Measurements from ENCODE around the gene TRIM45. TPM values are rescaled to one million over a fixed set of nuclear protein-coding genes. Genes with fewer than 3 reads are reported as not detected.
A peak's percentile ranks its signal among the peaks of the same experiment; 100 is the strongest.

Gene TRIM45
- total RNA-seq, 8 experiments from 2014 or later = 1.2 to 14.5 (median 7.4) TPM

DNA sequence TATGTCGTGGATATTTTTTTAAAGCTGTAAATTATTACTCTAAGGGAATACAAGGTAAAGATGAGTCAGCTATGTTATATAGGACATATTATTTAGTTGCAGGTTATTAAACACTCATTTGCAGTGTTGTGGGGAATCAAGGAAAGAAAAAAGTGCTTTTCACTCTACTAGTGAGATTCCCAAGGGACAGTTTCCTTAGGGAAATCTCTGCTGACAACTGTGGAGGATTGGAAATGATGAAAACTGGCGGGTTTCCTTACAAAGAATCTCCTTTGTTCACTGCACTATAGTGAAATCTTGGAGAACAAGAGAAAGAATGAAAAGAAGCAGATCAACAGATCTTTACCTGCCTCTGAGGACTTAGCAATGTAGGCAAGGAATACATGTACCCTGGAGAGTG, 24.5 kb upstream of the TRIM45 start:
- WGBS, 10 experiments = 61 to 100% (median 84%) methylated on average over 1 to 2 of the region's 2 CpGs; no CpG with 5 or more reads in 2 of the 10 experiments
- Histone ChIP-seq H3K4me1 (replicated peaks in 1 of 2) (peaks cover 32 to 34% of the 10 kb centered on the region in 2 donors), H3K4me3 (no peak overlapping the region), H3K27ac (no peak overlapping the region)
- ATAC-seq (replicated peaks in 6 of 8) = peak in 3 of 8 experiments; percentile 10 to 37 (median 34)
- in situ Hi-C loops (cut with MboI; ENCODE audit: low pct_unique_long_range_greater_than_20kb in 2 of 9, low sequenced_read_pairs in 9 of 9, unreplicated experiment in 9 of 9) = loop anchor here in 1 of 9 experiments (25.0 kb wide), 1 partner anchor 141 kb away; no protein-coding TSS in a partner anchor

DNA sequence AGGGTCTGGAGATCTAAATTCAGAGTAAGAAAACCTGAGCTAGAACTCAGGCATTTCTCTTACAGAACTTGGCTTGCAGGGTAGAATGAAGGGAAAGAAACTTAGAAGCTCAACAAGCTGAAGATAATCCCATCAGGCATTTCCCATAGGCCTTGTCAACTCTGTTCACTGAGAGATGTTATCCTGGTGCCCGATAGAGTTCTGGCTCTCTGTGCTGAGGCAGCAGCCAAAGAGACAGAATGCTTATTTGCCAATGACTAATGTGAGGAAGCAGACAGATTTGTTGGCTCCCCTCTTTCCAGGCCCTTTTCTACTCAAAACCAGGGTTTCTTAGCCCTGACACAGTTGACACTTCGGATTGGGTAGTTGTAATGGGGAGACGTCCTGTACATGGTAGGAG, 22.3 kb upstream of the TRIM45 start:
- WGBS, 10 experiments = 55 to 100% (median 100%) methylated on average over 1 to 3 of the region's 3 CpGs; no CpG with 5 or more reads in 3 of the 10 experiments
- no peak for ATAC-seq (replicated peaks in 6 of 8)
- no peak overlapping the region for H3K27ac ChIP-seq
- no peak overlapping the region for H3K4me3 ChIP-seq
- in situ Hi-C loops (cut with MboI; ENCODE audit: low pct_unique_long_range_greater_than_20kb in 2 of 9, low sequenced_read_pairs in 9 of 9, unreplicated experiment in 9 of 9) = loop anchor here in 1 of 9 experiments (25.0 kb wide), 1 partner anchor 143 kb away; no protein-coding TSS in a partner anchor
- H3K4me1 ChIP-seq (replicated peaks in 1 of 2) = peaks cover 28 to 31% of the 10 kb centered on the region in 2 donors

DNA sequence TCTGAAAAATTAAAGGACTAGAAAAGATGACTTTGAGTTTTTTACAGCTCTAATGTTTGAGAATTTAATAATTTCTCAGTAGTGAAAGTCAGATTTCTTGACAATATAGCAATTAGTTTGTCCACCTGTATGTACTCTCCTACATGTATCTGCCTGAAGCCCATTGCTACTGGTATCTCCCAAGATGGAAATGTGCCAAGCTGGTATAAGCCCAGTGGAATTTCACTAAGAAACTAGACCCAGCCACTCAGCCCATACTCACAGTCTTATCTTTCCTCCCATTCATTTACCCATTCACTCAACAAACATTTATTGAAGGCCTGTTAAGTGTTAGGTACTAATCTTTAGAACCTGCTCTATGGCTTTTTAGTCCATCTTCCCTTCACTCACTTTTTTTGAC, 21.6 kb upstream of the TRIM45 start:
- Histone ChIP-seq H3K4me3 (no peak overlapping the region), H3K27ac (no peak overlapping the region), H3K4me1 (replicated peaks in 1 of 2) (peaks cover 21 to 24% of the 10 kb centered on the region in 2 donors)
- ATAC-seq (replicated peaks in 6 of 8) = no peak
- in situ Hi-C loops (cut with MboI; ENCODE audit: low pct_unique_long_range_greater_than_20kb in 2 of 9, low sequenced_read_pairs in 9 of 9, unreplicated experiment in 9 of 9) = loop anchor here in 1 of 9 experiments (25.0 kb wide), 1 partner anchor 144 kb away; no protein-coding TSS in a partner anchor

DNA sequence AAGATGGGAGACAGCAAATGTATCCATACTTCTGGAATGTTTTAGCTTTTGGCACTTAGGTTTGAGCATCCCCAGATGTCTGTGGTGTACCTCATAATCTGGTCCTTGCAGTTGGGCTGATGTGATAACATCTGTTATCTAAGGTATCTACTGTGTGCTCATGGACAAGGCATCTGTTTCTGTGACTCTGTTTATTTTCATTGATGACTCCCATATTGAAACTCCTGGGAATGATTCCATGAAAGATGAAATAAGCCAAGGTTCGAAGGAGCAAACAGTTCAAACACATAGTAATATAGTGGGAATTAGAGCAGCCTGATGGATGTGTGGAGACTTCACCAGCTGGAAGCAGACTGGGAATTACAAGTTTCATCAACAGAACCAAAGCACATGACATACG, 20.7 kb upstream of the TRIM45 start:
- 17 to 100% (median 94%) methylated on average over 1 to 2 of the region's 2 CpGs; no CpG with 5 or more reads in 3 of the 10 experiments for WGBS, 10 experiments
- Histone ChIP-seq H3K4me1 (replicated peaks in 1 of 2) (peaks cover 12 to 15% of the 10 kb centered on the region in 2 donors), H3K27ac (no peak overlapping the region), H3K4me3 (no peak overlapping the region)
- ATAC-seq (replicated peaks in 6 of 8) = no peak
- in situ Hi-C loops (cut with MboI; ENCODE audit: low pct_unique_long_range_greater_than_20kb in 2 of 9, low sequenced_read_pairs in 9 of 9, unreplicated experiment in 9 of 9) = loop anchor here in 1 of 9 experiments (25.0 kb wide), 1 partner anchor 145 kb away; no protein-coding TSS in a partner anchor

DNA sequence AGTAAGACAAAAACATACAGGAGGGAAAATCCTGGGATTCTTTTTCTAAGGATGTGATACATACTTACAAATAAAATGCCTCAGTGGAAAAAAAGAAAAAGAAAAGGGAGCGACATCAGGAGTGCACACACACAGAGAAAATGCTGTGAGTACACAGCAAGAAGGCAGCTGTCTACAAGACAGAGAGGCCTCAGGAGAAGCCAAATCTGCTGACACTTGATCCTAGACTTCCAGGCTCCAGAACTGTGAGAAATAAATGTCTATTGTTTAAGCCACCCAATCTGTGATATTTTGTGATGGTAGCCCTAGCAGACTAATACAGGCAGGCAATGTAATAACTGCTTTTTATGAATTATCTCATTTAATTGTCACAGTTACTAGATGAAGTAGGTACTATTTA, 17.0 kb upstream of the TRIM45 start:
- no peak overlapping the region for H3K4me3 ChIP-seq
- H3K4me1 ChIP-seq (replicated peaks in 1 of 2) = peaks cover 0 to 4% of the 10 kb centered on the region in 2 donors
- 75 to 100% (median 89%) methylated on average over 1 of the region's 1 CpG; no CpG with 5 or more reads in 3 of the 10 experiments for WGBS, 10 experiments
- no peak for ATAC-seq (replicated peaks in 6 of 8)
- H3K27ac ChIP-seq = no peak overlapping the region
- in situ Hi-C loops (cut with MboI; ENCODE audit: low pct_unique_long_range_greater_than_20kb in 2 of 9, low sequenced_read_pairs in 9 of 9, unreplicated experiment in 9 of 9) = loop anchor here in 1 of 9 experiments (25.0 kb wide), 1 partner anchor 149 kb away; no protein-coding TSS in a partner anchor

DNA sequence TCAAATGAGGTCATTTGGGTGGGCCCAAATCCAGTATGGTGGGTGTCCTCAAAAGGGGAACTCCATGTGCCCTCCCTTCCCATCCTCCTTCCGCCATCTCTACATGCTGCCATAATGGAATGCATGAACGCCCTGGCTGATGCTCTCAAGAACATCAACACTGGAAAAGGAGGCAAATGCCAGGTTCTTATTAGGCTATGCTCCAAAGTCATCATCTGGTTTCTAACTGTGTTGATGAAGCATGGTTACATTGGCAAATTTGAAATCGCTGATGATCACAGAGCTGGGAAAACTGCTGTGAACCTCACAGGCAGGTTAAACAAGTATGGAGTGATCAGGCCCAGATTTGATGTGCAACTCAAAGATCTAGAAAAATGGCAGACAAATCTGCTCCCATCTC, 16.6 kb upstream of the TRIM45 start:
- no peak for ATAC-seq (replicated peaks in 6 of 8)
- WGBS, 10 experiments = 38 to 100% (median 92%) methylated on average over 1 to 3 of the region's 3 CpGs; no CpG with 5 or more reads in 3 of the 10 experiments
- in situ Hi-C loops (cut with MboI; ENCODE audit: low pct_unique_long_range_greater_than_20kb in 2 of 9, low sequenced_read_pairs in 9 of 9, unreplicated experiment in 9 of 9) = loop anchor here in 1 of 9 experiments (25.0 kb wide), 1 partner anchor 149 kb away; no protein-coding TSS in a partner anchor

DNA sequence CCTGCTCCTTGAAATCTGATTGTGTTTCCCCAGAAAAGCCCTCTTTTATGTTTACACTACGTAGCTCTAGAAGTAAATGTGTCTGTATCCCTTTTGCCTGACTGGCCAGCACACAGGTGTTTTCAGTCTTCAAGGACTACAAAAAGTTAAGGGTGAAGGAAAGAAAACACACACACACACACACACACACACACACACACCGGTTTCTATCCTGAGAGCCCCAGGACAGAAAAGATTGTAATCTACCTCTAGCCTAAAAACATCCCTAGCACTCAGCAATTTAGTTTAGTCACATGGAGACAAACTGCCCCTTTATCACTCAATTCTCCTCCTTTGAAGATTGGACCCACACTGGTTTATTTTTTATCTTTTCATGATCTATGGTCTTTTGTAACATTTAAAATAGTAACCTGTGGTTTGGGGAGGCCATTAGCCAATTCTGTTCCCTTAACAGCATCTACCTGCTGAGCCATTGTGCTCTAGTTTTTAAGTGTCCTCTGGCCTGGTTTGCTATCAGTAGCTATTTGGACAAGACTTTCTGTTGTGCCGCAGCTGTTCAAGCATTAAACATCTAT, 15.8 kb upstream of the TRIM45 start:
- WGBS, 10 experiments = 50 to 100% (median 85%) methylated on average over 1 to 3 of the region's 3 CpGs
- no peak for ATAC-seq (replicated peaks in 6 of 8)
- H3K4me3 ChIP-seq = no peak overlapping the region
- H3K4me1 ChIP-seq (replicated peaks in 1 of 2) = peaks cover 0 to 4% of the 10 kb centered on the region in 2 donors
- in situ Hi-C loops (cut with MboI; ENCODE audit: low pct_unique_long_range_greater_than_20kb in 2 of 9, low sequenced_read_pairs in 9 of 9, unreplicated experiment in 9 of 9) = loop anchor here in 1 of 9 experiments (25.0 kb wide), 1 partner anchor 150 kb away; no protein-coding TSS in a partner anchor
- no peak overlapping the region for H3K27ac ChIP-seq

More for the DNA sequence above, 16.6 kb upstream of the TRIM45 start:
- H3K27ac ChIP-seq = no peak overlapping the region
- peaks cover 0 to 4% of the 10 kb centered on the region in 2 donors for H3K4me1 ChIP-seq (replicated peaks in 1 of 2)
- no peak overlapping the region for H3K4me3 ChIP-seq

DNA sequence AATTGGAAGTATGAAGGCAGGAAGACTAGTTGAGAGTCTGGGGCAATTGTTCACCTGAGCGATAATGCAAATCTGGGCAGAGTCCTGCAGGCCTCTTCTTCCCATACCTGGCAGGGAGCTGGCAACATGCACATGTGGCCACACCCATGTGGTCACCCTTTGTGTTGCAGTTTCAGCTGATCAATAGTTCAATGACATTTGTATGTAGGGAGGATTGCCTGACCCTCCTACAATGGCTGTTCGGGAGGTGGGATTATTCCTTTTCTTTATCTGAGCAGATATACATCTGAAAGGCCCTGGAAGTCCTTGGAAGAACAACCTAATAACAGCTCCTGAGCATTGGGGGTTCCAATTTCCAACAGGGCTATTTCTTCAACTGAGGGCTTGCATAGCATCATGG, 15.2 kb upstream of the TRIM45 start:
- Histone ChIP-seq H3K27ac (no peak overlapping the region), H3K4me3 (no peak overlapping the region), H3K4me1 (replicated peaks in 1 of 2) (peaks cover 0 to 4% of the 10 kb centered on the region in 2 donors)
- no peak for ATAC-seq (replicated peaks in 6 of 8)
- WGBS, 10 experiments = 29 to 100% (median 37%) methylated on average over 1 of the region's 2 CpGs; no CpG with 5 or more reads in 6 of the 10 experiments
- in situ Hi-C loops (cut with MboI; ENCODE audit: low pct_unique_long_range_greater_than_20kb in 2 of 9, low sequenced_read_pairs in 9 of 9, unreplicated experiment in 9 of 9) = loop anchor here in 1 of 9 experiments (25.0 kb wide), 1 partner anchor 151 kb away; no protein-coding TSS in a partner anchor

DNA sequence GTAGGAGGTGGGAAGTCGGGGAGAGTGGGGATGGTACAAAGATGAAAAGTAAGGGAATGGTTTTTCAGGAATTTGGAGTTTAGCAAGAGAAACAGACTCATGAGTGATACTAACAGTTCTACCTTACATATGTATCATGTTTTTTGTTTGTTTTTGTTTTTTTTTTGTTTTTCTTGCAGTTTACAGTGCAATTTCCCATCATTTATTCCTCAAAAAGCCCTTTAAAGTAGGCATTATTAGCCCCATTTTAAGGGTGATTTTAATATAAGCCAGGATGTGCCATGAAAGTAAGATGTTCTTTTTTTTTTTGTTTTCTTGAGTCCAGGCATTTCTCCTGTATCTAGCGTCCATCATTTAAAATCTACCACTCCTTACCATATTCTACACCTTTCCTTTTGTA, 13.8 kb upstream of the TRIM45 start:
- 44 to 90% (median 79%) methylated on average over 1 to 2 of the region's 2 CpGs for WGBS, 10 experiments
- no peak for ATAC-seq (replicated peaks in 6 of 8)
- in situ Hi-C loops (cut with MboI; ENCODE audit: low pct_unique_long_range_greater_than_20kb in 2 of 9, low sequenced_read_pairs in 9 of 9, unreplicated experiment in 9 of 9) = loop anchor here in 1 of 9 experiments (25.0 kb wide), 1 partner anchor 152 kb away; no protein-coding TSS in a partner anchor
- Histone ChIP-seq H3K4me3 (no peak overlapping the region), H3K4me1 (replicated peaks in 1 of 2) (peaks cover 0 to 4% of the 10 kb centered on the region in 2 donors), H3K27ac (no peak overlapping the region)

DNA sequence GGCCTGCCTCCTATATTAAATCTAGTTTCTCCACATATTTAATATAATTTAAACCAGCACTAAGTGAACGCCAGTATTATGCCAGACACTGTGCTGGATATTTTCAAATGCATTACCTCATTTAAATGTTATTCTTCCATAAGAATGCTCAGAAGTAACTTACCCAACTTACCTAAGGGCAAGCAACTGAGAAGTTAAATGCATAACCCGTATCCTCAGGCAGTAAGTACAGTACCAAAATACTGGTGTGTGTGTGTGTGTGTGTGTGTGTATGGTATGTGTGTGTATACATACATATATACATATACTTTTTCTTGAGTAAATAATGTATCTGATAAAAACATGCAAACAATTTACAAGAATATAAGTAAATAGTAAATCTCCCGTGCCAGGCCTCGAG, 9.0 kb upstream of the TRIM45 start:
- Histone ChIP-seq H3K4me1 (replicated peaks in 1 of 2) (peaks cover 2 to 8% of the 10 kb centered on the region in 2 donors), H3K27ac (no peak overlapping the region), H3K4me3 (no peak overlapping the region)
- in situ Hi-C loops (cut with MboI; ENCODE audit: low pct_unique_long_range_greater_than_20kb in 2 of 9, low sequenced_read_pairs in 9 of 9, unreplicated experiment in 9 of 9) = loop anchor here in 1 of 9 experiments (25.0 kb wide), 1 partner anchor 157 kb away; no protein-coding TSS in a partner anchor
- WGBS, 10 experiments = 49 to 100% (median 90%) methylated on average over 2 to 4 of the region's 4 CpGs
- no peak for ATAC-seq (replicated peaks in 6 of 8)

DNA sequence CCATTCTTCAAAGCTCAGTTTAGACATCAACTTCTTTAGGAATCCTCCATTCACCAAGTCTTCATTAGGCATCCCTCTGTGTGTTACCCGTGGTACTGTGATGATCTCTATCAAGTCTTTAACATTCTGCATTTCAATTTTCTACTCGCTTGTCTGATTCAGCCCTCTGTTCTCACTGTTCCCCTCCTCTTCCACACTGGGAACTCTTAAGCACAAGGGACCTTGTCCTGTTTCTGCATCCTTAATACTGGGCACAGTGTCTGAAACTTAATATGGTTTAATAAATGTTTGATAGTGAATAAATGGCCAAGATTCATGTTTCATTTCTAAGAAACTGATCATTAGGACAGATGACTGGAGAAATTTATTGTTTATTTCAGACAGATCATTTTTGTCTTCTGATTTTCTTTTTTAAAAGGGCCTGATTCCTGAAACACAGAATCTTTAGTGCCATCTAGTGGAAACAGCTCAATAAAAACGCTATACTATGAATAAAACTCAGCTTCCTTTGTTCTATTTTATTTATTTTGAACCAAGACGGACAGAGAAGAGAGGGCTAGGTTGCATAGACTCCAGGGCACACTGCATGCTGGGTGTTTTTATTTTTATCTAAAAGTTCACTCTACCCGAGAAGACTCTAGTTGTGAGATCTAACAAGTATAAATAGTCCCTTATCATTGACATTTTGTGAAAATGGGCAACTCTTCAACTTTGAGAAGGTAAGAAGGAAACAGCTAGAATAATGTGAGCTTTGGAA, 7.0 kb upstream of the TRIM45 start:
- no peak overlapping the region for H3K4me3 ChIP-seq
- in situ Hi-C loops (cut with MboI; ENCODE audit: low pct_unique_long_range_greater_than_20kb in 2 of 9, low sequenced_read_pairs in 9 of 9, unreplicated experiment in 9 of 9) = loop anchor here in 1 of 9 experiments (25.0 kb wide), 1 partner anchor 159 kb away; no protein-coding TSS in a partner anchor
- no peak overlapping the region for H3K27ac ChIP-seq
- peaks cover 2 to 8% of the 10 kb centered on the region in 2 donors for H3K4me1 ChIP-seq (replicated peaks in 1 of 2)
- peak; percentile 53 to 74 (median 61) for ATAC-seq (replicated peaks in 6 of 8)
- WGBS, 10 experiments = 0 to 88% (median 25%) methylated on average over 1 to 5 of the region's 5 CpGs

DNA sequence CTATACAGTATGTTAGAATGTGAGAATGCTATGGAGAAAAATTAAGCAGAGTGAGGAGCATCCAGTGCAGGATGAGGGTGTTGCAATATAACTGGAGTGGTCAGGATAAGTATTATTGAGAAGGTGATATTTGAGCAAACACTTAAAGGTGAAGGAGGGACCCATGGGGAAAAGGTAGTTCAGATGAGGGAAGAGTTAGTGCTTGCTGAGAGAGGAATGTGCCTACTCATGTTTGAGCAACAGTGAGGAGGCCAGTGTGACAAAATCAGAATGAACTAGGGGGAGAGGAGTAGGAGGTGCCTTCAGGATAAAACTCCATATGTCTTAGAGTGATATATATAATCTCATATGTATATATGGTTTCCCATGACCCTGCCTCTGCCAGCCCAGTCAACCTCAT, 6.2 kb upstream of the TRIM45 start:
- H3K4me1 ChIP-seq (replicated peaks in 1 of 2) = peaks cover 2 to 8% of the 10 kb centered on the region in 2 donors
- in situ Hi-C loops (cut with MboI; ENCODE audit: low pct_unique_long_range_greater_than_20kb in 2 of 9, low sequenced_read_pairs in 9 of 9, unreplicated experiment in 9 of 9) = loop anchor here in 1 of 9 experiments (25.0 kb wide), 1 partner anchor 160 kb away; no protein-coding TSS in a partner anchor
- ATAC-seq (replicated peaks in 6 of 8) = no peak
- no peak overlapping the region for H3K4me3 ChIP-seq
- H3K27ac ChIP-seq = no peak overlapping the region

DNA sequence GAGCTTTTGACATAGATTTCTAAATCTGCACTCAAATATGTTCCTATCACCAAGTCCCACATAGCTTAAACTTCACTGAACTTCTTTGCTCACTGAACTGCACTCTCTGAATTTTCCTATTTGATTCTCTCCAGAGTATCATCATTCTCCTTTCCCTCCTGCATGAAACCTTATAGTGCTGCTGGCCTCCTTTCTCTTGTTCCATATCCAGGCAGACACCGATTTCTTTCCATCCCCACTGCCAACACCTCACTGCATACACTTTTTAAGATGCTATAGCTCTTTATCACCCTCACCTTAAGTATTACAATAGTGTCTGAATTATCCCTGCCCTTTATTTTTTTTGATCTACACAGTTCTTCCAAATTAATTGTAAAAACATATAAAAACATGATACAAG, 3.1 kb upstream of the TRIM45 start:
- Histone ChIP-seq H3K27ac (no peak overlapping the region), H3K4me3 (no peak overlapping the region), H3K4me1 (replicated peaks in 1 of 2) (peaks cover 14 to 18% of the 10 kb centered on the region in 2 donors)
- ATAC-seq (replicated peaks in 6 of 8) = no peak
- 8 to 100% (median 75%) methylated on average over 1 of the region's 1 CpG; no CpG with 5 or more reads in 1 of the 10 experiments for WGBS, 10 experiments
- in situ Hi-C loops (cut with MboI; ENCODE audit: low pct_unique_long_range_greater_than_20kb in 2 of 9, low sequenced_read_pairs in 9 of 9, unreplicated experiment in 9 of 9) = loop anchor here in 1 of 9 experiments (25.0 kb wide), 1 partner anchor 163 kb away; no protein-coding TSS in a partner anchor

All from motor neuron (in vitro differentiated cells).